Fibroblast of peridontal ligament (primary cell): ENCODE measurements around the gene MTMR11.

Source experiments
- DNase-seq: peaks from one replicate; pipeline ENCODE4 v3.0.0-alpha.2; 2010; ENCODE audit errors: extremely low read depth

The MTMR11 gene

GRCh38 chr1:149936992-149937705 is 470 bp upstream of the MTMR11 start:
- DNase-seq = peak; percentile 65

GRCh38 chr1:149934356-149934755 is 2.3 kb downstream of the MTMR11 start:
- DNase-seq = no peak

- DNase-seq = no peak
Observed at GRCh38 chr1:149933208-149933607, 3.5 kb downstream of the MTMR11 start.

DNA sequence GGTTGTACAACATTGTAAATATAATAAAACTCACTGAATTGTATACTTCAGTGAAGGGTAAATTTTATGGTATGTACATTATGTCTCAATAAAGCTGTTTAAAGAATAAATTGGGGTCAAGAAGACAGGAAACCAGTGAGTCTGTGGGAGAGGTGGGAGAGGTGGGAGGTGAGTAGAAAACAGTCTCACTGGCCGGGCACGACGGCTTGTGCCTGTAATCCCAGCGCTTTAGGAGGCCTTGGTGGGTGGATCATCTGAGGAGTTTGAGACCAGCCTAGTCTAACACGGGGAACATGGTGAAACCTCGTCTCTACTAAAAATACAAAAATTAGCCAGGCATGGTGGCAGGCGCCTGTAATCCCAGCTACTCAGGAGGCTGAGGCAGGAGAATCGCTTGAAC is 4.2 kb downstream of the MTMR11 start:
- DNase-seq = no peak

GRCh38 chr1:149931212-149931790 is 5.4 kb downstream of the MTMR11 start:
- DNase-seq = no peak

DNA sequence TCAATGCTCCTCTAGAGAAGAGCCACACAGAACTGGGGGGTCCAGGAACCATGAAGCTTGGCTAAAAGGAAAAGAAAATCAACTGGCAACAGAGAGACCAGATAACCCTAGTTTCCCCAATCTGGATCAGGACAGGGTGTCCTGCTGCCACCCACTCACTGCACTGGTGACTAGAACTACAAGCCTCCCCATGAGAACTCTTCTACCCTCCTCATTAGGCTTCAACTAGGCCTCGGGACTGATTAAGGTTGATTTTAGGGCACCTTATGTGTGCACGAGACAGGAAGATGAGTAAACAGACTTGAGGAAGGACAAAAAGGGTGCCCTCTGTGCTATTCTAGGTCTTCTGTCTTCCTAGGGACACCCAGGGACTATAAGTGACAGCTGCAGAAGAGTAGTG is 6.8 kb downstream of the MTMR11 start:
- no peak for DNase-seq

DNA sequence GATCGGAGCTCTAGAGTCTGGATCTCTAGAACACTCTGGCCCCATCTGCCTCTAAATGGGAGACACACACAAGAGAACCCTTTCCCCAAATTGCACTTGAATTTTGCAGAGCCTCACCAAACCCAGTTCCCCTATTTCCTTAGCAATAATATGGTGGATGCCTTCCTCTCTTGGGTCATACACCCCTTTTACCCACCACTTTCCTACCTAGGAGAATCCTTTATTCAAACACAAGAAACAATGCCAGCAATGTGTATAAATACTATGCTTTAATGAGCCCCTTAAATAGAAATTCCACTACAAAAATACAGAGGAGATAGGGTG is 8.3 kb downstream of the MTMR11 start:
- DNase-seq = no peak

GRCh38 chr1:149927563-149928400 is 8.9 kb downstream of the MTMR11 start, which contains the start of gene SF3B4:
SF3B4 (minus strand) TSS chr1:149927803; CDS start chr1:149927759, 44 bp downstream.
- DNase-seq = peak; percentile 87

- no peak for DNase-seq
Observed at GRCh38 chr1:149927056-149927562, 9.6 kb downstream of the MTMR11 start.

- no peak for DNase-seq
Observed at GRCh38 chr1:149926296-149926695, 10.4 kb downstream of the MTMR11 start.

DNA sequence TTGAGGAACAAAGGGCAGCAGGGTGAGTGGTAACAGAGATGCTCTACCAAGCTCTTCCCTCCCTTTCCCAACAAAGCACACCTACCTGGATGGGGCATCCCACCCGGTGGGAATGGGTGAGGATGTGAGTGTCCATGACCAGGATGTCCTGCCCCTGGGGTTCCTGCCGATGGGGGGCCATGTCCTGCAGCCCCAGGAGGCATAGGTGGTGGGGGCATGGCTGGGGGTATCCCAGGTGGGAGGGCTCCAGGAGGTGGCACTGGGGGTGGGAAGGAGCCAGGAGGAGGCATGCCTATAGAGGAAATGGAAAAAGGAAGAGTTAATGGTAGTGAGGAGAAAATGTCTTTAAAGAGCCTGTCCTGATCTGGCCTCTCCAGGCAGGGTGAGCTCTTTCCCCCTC is 10.9 kb downstream of the MTMR11 start:
- no peak for DNase-seq

GRCh38 chr1:149925345-149925744 is 11.3 kb downstream of the MTMR11 start:
- no peak for DNase-seq

DNA sequence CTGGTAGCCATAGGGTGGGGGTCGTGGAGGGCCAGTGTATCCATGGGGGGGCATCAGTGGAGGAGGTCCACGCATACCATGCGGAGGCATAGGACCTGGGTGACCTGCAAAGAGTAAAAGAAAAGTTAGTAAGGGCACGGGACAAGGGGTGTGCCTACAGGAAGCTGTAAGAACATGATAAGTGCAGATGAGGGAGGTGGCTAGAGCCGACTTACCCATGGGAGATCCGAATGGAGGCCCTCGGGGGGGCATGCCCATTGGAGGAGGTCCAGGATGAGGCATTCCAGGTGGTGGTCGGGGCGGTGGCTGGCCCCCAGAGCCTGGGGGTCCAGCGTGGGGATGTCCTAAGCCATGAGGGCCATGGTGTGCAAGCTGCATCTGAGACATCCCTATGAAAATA is 13.1 kb downstream of the MTMR11 start:
- DNase-seq = no peak

DNA sequence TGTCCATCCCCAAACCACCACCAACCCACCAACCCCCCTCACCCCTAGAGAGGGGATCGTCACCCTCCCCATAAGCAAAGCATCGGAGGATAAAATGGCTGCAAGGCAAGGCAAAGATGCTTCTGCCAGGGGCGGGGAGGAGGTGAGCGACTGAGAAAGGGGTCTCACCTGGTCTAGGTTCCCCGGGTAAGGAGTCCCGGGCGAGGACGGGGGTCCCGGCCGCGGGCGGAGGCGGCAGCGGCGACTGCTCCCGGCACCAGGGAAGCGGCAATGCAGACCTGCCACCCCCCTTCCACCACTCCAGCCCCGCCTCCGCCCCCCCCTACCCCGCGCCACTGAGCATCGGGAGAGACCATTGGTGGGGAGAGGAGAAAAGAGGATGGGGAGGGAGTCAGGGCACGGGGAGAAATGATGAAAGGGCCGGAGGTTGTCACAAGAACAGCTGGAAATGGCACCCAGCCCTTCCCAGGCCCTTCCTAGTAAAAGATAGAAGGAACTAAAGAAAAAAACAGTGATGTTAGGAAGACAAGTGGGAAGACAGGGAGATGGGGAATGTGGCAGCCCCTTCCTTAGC is 19.0 kb downstream of the MTMR11 start, which contains the start of gene SV2A:
Gene SV2A (minus strand): TSS at position 274 of the 574 bp plus-strand sequence. CDS start 4,004 bp downstream, outside the sequence.
- DNase-seq = peak; percentile 69

DNA sequence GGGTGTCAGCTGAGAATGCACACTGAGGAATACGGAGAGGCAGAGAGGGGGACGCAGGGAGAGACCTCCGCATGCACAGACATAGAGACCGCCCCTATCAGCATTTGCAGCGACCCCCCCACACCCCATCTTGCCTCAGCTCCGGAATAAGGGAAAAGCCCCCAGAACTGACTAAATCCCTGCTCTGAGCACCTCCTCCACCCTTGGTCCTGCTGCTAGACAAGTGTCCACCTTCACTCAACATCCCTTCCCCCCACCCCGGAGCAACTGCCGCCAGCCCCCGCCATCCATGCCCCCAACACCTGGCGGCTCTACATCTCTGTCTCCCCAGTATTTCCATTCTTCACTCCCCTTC is 19.8 kb downstream of the MTMR11 start:
- no peak for DNase-seq

GRCh38 chr1:149916193-149916897 is 20.3 kb downstream of the MTMR11 start:
- DNase-seq = no peak

- DNase-seq = no peak
Observed at GRCh38 chr1:149915429-149916192, 21.1 kb downstream of the MTMR11 start.

GRCh38 chr1:149914545-149914944 is 22.1 kb downstream of the MTMR11 start:
- no peak for DNase-seq

DNA sequence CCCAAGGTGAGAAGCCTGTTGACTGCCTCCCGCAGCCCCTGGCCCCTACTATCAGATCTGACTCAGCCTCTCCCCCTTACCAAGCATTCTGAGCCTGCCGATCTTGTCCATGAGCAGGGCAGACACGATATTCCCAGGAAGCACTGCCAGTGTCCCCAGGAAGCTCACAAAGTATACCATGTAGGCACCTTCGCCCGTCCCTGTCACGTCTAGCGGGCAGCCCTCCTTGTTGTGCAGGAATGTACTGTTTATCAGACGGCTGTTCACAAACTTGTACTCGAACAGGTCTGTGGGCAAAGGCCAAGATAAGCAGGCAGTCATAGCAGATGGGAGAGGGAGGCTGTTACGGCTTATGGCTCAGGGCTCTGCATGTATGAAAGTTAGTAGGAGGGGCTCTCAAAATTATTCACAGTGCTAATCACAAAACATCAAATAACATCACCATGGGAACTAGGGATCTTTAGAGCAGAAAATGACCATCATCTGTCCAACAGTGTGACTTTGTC is 30.1 kb downstream of the MTMR11 start:
- DNase-seq = no peak

DNA sequence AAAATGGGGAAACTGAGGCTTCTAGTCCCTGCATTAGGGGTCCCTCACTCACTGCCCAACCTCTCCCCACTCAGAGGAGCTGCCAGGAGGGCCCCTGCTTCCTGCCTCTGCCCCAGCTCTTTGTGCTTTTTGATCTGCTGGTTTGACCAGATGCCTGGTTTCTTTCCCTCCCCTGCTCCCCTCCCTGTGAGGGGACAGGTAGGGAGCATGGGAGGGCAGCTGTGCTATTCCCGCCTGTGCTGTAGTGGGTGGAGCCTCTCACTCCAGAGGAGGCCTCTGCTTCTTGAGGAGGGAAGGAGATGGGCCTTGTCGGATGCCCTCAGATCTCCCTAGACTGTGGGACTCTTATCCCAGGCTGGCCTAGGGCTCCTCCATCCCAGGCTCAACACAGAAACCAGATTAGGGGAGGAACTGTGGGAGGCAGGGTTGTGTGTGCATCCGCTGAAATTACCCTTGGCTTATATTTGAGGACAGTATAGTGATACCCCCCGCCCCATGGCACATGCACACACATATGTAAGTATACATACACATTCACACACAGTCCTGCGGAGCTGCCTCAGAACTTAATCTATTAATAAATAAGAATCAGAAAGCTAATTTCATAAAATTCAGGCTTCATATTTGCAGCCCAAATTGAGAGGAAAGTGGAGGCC is 32.7 kb downstream of the MTMR11 start:
- no peak for DNase-seq
